Activated T-cell treated with anti-CD3 and anti-CD28 coated beads for 1 hour (primary cell): ENCODE measurements around the gene FCER2.

Experiments used
- DNase-seq: peaks from one replicate; pipeline ENCODE4 v3.0.0-alpha.2; 2020; ENCODE audit warnings: low read depth

The FCER2 gene

DNA sequence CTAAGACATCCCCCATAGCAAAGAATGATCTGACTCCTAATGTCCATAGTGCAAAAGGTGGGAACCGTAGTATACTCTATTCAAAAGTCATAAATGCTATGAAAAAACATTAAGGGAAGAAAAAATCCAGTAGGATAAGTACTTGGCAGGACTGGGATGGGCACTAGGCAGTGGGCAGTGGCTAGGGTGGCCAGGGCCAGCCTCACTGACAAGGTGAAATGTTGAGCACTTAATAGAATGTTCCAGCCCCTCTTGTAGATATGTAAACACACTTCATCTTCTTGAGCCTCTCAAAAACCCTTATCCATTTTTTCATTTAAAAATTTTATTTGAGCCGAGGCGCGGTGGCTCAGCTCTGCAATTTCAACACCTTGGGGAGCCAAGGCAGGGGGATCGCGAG, 31.4 kb upstream of the FCER2 start:
- DNase-seq: no peak

DNA sequence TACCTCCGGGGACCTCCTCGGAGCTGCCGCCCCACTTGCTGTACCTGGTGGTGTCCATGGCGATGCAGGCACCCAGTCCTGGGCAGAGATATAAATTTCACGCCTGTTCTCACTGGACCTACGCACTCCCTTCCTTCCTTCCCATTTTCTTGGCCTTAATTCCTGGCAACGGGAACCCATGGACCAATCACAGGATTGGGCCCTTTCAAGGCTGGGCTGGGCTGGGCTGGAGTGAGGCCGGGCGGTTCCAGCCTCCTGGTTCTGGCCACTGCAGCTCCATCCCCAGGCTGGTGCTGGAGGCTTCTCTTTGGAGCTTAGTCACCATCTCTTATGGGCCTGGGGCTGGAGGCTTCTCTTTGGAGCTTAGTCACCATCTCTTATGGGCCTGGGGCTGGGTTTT, 30.1 kb upstream of the FCER2 start, which contains the start of gene CLEC4G:
Gene CLEC4G (minus strand): TSS at position 66 of the 400 bp plus-strand sequence. CDS start 8 bp downstream, at position 58.
- DNase-seq: no peak

DNA sequence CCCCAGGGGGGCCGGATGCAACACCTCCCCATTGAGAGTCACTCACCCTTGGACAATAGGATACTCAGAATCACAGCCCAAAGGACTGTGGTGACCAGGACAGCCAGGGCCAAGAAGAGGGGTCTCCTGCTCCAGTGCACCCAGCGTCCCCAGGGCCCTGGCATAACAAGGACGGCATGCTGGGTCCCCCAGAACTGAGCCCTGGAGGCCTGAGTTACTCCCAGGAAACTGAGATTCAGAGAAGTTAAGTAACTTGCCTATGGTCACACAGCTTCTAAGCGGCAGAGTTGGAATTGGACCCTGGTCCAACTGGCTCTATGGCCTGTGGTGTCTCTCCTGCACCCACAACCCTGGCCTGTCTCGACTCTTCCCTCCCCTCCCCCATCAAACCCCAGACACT, 29.7 kb upstream of the FCER2 start:
- no peak for DNase-seq

DNA sequence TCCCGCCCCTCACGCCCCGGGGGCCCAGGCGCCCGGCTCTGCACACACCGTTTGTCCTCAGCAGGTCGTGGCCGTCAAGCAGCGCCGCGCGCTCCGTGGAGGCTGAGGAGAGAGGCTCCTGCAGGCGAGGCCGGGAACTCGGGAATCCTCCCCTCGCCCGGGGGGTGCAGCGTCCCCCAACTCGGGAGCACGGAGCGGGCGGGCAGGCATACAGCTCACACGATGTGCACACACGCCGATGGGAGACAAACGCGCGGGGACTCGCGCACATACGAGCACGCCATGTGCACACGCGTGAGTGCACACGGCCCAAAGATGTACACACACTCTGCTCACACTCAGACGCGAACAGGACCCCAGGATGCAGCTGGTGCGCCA, 29.3 kb upstream of the FCER2 start:
- no peak for DNase-seq

DNA sequence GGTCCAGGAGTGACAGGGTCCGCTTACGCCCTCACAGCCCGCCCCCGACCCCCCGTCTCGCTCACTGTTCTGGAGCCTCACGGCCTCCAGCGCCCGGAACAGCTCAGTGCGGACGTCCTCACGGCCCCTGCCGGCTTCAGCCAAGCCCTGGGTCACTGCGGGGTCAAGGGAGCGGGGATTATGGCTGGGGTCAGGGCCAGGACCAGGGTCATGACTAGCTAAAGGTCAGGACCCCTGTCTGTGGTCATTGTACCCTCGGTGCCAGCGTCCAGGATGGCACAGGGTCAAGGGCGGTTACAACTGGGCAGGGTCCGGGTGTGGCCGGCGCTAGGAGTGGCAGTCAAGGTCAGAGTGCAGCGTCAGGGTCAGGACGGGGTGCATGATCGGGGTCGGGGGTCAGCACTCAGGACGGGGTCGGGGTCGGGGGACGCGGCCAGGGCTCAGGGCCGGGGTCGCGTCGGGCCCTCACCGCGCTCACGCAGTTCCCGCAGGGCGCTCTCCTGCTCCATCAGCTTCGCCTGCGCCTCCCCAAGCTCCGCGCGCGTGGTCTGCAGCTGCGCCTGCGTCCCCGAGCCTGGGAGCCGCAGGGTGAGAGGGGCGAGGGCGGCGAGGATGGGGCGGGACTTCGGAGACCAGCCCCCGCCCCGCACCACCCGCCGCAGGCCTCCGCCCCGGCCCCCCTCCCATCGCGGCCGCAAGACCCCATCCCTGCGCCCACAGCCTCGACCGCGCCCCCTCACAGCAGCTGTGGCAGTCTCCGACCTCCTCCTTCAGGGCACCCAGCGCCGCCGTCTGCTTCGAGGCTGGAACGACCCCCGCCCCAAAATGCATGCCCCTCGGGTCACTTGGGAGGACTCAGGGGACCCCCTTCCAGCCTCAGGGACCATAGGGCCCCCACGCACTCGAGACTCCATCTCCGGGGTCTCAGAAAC, 28.6 kb upstream of the FCER2 start:
- no peak for DNase-seq

DNA sequence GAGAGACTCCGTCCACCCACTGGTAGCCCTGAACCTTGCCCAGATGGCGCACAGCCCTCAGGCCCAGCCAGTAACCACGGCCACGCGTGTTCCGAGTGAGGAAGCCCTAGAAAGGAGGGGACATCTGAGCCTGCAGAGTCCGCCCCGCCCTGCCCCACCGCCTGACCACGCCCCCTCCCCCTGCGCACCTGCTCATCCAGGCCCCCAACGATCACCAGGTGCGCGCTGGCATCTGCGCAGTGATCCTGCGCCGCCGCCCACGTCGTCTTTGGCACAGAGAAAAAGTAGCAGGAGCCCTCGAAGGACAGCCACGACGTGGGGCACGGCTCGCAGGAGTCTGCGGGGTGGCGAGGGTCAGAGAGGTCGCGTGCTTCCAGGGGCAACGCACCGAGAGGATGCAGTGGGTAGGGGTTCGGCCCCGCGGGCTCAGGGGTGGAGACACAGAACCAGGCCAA, 27.9 kb upstream of the FCER2 start:
- DNase-seq: no peak

DNA sequence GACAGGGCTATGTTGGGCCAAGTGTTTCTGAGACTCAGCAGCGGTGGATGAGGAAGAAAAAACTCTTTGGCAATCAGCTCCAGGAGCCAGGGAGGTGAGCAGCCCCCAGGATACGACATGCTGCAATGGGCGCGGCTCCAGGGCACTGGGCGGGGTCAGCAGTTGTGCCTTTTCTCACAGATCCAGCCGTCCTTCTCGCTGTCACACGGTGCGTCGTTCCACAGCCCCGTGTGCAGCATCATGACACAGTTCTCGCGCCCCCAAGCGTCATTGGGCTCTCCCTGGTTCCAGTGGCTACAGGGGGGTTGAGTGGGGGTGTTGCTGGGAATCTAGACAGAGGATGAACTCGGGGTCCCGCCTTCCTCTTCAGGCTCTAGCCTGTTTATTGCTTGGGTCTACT, 27.3 kb upstream of the FCER2 start:
- no peak for DNase-seq

DNA sequence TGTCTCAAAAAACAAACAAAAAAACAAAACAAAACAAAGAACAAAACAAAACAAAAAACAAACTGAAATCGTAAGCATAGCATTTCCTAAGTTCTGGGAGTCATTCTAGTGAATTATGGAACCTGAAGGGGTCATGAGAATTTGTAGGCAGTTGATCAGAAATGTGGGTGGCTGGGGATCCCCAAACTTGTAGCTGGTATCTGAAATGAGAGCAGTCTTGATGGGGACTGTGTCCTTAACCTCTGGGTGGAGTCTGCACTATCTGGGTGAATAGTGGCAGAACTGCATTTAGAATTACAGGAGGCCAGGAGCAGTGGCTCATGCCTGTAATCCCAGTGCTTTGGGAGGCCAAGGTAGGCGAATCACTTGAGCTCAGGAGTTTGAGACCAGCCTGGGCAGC, 23.9 kb upstream of the FCER2 start:
- no peak for DNase-seq

DNA sequence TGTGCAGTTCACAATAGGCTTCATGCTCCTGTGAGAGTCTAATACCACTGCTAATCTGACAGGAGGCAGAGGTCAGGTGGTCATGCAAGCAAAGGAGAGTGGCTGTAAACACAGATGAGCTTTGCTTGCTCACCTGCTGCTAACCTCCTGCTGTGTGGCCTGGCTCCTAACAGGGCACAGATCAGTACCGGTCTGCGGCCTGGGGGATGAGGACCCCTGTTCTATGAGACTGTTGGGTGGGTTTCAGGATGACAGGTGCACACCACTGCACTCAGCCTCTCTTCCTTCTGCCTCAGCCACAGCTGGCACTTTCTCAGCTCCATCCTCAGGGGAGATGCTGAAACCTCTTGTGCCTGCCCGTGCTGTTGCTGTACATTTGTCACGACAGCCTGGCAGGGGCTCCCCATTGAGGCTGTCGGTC, 20.3 kb upstream of the FCER2 start:
- DNase-seq: no peak

DNA sequence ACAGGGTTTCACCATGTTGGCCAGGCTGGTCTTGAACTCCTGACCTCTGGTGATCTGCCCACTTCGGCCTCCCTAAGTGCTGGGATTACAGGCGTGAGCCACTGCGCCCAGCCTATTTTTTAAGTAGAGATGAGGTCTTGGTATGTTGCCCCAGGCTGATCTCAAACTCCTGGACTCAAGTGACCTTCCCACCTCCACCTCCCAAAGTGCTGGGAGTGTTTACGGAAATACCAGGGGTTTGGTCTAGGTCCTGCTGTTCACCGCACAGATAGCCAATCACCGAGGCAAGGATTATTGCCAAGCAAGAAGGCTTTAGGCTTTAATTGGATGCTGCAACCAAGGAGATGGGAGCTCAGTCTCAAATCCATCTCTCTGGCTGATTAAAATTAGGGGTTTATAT, 18.4 kb upstream of the FCER2 start:
- DNase-seq: no peak

DNA sequence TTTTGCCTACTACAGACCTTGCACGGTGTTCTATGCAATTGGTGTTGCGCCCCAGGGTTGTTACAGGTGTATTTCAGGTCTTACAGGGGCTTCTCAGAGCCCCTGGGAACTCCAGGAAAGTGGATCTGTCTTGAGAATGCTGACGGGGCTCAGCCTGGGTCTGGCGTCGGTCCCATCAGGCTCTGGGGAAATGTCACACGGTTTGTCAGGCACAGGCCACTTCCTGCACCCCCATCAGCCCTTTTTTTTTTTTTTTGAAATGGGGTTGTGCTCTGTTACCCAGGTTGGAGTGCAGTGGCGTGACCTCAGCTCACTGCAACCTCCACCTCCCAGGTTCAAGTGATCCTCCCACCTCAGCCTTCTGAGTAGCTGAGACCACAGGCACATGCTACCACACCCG, 16.7 kb upstream of the FCER2 start:
- DNase-seq: no peak

DNA sequence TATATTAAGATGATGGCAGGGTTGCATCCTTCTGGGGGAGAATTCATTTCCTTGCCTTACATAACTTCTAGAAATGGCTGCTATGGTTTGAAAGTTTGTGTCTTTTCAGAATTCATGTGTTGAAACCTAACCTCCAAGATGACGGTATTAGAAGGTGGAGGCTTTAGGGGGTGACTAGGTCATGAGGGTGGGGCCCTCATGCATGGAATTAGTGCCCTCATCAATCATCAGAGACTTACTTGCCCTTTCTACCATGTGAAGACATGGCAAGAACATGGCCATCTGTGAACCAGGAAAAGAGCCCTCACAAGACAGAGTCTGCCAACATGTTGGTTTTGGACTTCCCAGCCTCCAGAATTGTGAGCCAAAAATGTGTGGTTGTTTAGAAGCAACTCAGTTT, 14.8 kb upstream of the FCER2 start:
- DNase-seq: no peak

DNA sequence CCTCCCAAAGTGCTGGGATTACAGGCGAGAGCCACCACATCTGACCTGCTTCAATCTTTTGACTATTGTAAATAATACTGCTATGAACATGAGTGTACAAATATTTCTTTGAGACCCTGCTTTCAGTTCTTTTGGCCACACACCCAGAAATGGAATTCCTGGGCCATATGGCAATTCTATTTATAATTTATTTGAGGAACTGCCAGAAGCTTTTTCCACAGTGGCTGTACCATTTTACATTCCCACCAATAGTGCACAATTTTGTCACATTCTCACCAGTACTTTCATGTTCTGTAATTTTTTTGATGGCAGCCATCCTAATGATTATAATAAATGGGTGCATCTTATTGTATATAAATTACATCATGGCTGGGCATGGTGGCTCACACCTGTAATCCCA, 13.7 kb upstream of the FCER2 start:
- no peak for DNase-seq

DNA sequence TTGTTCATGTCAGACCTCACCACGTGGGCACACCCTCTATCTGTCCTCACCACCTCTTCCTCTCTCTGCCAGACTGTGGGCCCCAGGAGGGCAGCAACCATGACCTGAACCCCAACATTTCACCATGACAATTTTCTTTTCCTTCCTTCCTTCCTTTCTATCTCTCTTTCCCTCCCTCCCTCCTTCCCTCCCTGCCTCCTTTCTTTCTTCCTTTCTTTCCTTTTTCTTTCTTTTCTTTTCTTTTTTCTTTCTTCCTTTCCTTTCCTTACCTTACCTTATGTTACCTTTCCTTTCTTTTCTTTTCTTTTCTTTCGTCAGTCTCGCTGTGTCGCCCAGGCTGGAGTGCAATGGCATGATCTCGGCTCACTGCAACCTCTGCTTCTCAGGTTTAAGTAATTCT, 8.7 kb upstream of the FCER2 start:
- DNase-seq: no peak

DNA sequence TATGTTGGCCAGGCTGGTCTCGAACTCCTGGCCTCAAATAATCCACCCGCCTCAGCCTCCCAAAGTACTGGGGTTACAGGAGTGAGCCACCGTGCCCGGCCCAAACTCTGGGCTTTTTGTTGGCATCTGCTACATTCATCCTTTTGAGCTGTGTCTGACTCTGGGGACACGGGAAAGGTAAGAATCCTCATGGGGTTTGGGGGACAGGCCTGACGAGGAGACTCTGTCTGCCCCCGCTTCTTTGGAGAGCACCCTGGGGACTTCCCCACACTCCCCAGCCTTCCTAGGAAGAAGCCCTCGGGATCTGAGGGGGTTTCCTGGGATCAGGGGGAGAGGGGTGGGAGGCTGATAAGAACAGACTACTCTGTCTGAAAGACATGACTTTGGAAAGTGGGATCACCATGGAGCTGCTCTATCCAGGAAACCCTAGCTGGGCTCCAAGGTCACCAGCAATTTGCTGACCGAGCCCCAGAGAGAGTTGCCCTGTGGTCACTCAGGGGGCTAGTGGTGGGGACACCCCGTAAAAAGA, 8.1 kb upstream of the FCER2 start:
- DNase-seq: no peak

DNA sequence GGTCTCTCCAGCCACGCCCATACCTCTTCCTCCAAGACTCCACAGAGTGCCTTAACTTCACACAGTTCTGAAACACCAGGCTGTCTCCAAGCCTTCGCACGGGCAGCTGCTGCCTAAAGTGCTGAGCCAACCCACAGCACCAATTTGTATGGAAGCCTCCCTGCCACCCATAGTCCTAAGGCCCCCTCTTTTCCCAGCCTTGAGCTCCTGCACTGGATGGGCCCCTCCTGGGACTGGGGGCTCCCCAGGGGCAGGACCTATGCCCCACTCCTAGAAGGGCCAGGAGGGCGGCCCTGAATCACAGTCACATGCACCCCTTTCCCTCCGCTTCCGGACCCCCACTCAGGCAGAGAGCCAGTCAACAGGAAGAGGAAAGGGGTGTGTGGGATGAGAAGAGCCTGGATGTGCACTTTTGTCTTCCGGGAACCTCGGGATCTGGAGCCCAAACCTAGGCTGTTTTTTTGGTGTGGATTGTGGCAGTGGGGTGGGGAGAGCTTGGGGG, 5.1 kb upstream of the FCER2 start:
- DNase-seq: no peak

DNA sequence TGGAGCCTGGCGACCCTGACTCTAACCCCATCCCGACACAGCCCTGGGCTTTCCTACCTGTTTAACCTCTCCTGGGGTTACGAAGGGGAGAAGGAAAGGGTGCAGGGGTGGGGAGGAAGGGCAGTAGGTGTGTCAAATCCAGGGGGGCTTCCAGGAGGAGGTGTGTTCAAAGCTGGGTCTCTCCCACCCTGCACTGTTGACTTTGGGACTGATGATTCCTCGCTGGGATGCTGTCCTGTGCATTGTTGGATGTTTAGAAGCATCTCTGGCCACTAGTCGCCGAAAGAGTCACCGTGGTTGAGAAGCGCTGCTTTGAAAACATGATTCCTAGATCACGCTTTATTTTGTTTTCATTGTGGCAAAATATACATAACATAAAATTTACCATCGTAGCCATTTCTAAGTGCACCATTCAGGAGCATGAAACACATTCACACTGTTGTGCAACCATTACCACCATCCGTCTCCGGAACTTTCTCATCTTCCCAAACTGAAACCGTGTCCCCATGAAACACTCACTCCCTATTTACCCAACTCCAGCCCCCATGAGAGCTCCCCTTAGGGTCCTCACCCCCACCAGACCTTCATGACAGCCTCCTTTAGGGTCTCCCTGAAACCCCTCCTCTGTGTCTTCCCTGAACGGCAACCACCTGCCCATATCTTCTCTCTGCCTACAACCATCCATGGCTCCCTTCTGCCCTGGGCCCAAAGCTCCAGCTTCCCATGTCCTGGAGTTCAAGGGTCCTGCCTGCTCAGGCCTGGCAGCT, 4.4 kb upstream of the FCER2 start:
- no peak for DNase-seq

DNA sequence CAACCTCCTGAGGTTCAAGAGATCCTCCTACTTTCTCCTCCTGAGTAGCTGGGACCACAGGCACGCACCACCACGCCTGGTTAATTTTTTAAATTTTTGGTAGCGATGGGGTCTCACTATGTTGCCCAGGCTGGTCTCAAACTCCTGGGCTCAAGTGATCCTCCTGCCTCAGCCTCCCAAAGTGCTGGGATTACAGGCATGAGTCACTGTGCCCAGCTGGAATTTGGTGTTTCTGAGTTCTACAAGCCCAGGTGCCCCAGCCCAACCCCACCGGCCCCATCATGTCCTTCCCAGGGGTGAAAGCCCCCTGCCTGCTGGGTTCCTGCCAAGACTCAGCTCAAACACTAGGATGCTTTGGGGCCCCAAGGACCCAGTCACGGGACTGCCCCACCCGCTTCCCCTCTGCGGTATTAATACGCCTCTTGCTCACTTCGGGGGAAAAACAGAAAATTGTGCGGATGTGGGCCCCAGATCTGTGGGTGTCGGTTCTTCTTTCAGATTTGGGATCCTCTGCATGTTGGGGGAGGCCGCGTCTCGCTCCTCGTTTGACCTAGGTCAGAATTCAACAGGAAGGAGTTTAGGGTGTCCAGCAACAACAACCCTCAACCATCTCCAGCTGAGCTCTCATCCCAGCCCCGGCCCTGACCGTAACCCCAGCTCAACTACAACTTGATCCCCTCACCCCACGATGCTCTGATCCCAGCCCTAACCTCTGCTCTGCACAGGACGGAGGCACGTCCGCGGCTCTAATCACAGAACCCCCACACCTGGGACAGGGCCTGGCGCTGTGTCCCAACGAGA, 3.7 kb upstream of the FCER2 start:
- DNase-seq: peak; percentile 55

DNA sequence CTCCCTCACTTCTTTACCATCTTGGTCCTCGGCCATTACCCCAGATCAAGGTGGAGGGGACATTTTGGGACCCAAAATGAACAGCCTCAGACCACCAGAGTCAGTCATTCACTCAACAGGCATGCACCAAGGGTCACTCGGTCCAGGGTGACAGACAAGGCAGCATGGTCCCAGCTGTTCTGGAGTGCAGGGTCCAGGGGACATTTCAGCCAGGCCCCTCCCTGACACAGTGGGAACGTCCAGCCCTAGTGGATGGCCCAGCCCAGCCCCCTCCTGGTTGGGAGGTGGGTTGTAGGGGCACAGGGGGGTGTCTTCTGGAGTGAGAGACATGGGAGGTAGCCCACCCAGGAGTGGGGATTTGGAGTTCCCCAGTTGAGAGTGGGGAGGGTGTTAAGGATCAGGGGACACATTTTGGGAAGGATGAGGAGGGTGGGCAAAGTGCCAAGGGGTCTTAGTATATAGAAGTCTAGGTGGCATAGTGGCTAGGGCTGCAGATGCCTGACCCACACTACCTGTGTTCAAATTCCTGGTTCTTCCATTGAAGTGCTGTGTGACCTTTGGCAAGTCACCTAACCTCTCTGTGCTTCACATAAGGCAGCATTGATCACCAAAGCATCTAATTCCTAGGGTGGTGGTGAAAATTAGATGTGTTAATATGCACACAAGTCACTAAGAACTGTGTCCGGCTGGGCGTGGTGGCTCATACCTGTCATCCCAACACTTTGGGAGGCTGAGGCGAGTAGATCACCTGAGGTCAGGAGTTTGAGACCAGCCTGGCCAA, 2.5 kb upstream of the FCER2 start:
- DNase-seq: no peak

DNA sequence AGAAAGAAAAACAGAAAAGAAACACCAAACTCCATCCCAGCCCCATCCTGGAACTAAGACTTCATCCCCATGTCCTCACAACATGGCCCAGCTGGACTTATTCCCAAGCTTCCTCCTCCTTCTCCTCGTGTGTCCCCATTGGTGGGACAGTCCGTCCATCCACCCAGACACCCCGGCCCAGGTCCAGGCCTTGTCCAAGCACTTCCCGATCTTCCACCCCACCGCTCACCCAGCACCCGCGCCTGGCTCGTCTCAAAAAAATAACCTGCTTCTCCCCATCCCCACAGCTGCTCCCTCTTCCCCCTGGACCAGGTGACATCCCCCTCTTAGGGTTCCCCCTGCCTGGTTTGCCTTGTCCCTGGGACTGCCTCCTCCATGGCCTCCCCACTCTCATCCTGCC, 1.4 kb upstream of the FCER2 start:
- no peak for DNase-seq

DNA sequence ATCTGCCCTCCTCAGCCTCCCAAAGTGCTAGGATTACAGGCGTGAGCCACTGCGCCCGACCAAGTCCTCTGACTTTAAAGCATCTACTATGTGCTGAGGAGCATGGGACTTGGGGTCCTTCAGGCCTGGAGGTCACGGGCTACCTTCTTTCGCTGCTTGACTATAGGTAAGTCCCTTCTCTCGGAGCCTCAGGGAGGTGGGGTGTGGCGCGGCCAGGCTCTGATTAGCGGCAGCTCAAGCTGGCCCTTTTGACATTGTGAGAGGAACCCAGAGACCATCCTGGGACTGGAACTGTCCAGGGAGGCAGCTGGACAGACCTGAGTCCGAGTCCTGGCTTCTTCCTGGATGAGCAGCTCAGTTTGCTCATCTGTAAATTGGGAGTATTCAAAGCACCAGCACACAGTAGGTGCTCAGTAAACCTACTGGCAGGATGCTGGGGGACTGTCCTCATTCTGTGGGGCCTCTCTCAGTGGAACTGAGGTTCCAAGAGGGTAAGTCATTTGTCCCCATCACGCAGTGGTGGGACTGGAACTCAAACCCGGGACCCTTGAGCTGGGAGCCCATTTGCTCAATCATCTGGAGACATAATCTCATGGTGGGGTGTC, 780 bp downstream of the FCER2 start:
- no peak for DNase-seq
